ENCODE measurements around the gene GPR82. TPM values are rescaled to one million over a fixed set of nuclear protein-coding genes. Genes with fewer than 3 reads are reported as not detected.

The GPR82 gene
- total RNA-seq, 2 donors from 2014 or later = 0.52 TPM; not detected in 1

- H3K27me3 ChIP-seq = no peaks in the 10 kb centered on the region
- H3K9me3 ChIP-seq = no peaks in the 10 kb centered on the region
- ATAC-seq (no peak), DNase-seq (no peak)
- no peak overlapping the region for H3K27ac ChIP-seq
- H3K36me3 ChIP-seq (replicated peaks in 1 of 2; ENCODE audit: insufficient read depth in 1 of 2, low read depth in 2 of 2) = no peaks in the 10 kb centered on the region
- TF ChIP-seq CTCF (IDR thresholded peaks at IDR 0.05) (no peak), POLR2A (IDR thresholded peaks at IDR 0.05) (no peak)
- intact Hi-C loops (cut with DNase I) = no loop called here
- WGBS, 2 donors = 69 to 77% methylated on average over 3 of the region's 3 CpGs
- no peaks in the 10 kb centered on the region for H3K4me1 ChIP-seq
- H3K4me3 ChIP-seq = no peak overlapping the region
Measured at GRCh38 chrX:41722816-41723618, 964 bp upstream of the GPR82 start.

- WGBS, 2 donors = 86 to 89% methylated on average over 3 of the region's 3 CpGs
- Histone ChIP-seq H3K36me3 (replicated peaks in 1 of 2; ENCODE audit: insufficient read depth in 1 of 2, low read depth in 2 of 2) (no peaks in the 10 kb centered on the region), H3K4me1 (no peaks in the 10 kb centered on the region), H3K27me3 (no peaks in the 10 kb centered on the region), H3K4me3 (no peak overlapping the region), H3K9me3 (no peaks in the 10 kb centered on the region), H3K27ac (no peak overlapping the region)
- DNase-seq = no peak
- no peak for ATAC-seq
- no peak for TF ChIP-seq CTCF (IDR thresholded peaks at IDR 0.05)
- TF ChIP-seq POLR2A (IDR thresholded peaks at IDR 0.05) = no peak
- intact Hi-C loops (cut with DNase I) = no loop called here
Measured at GRCh38 chrX:41728125-41728524, 4.1 kb downstream of the GPR82 start.

- H3K9me3 ChIP-seq = no peaks in the 10 kb centered on the region
- no peak overlapping the region for H3K4me3 ChIP-seq
- H3K4me1 ChIP-seq = no peaks in the 10 kb centered on the region
- H3K27me3 ChIP-seq = no peaks in the 10 kb centered on the region
- H3K27ac ChIP-seq = no peak overlapping the region
- H3K36me3 ChIP-seq (replicated peaks in 1 of 2; ENCODE audit: insufficient read depth in 1 of 2, low read depth in 2 of 2) = no peaks in the 10 kb centered on the region
- TF ChIP-seq POLR2A (IDR thresholded peaks at IDR 0.05) (no peak), CTCF (IDR thresholded peaks at IDR 0.05) (no peak)
- 63 to 80% methylated on average over 2 of the region's 2 CpGs for WGBS, 2 donors
- DNase-seq (no peak), ATAC-seq (no peak)
- intact Hi-C loops (cut with DNase I) = no loop called here
Measured at GRCh38 chrX:41730081-41730480, 6.1 kb downstream of the GPR82 start.

- intact Hi-C loops (cut with DNase I) = no loop called here
Measured at GRCh38 chrX:41732260-41732659, 8.3 kb downstream of the GPR82 start.

More at GRCh38 chrX:41732260-41732659, 8.3 kb downstream of the GPR82 start:
- H3K27ac ChIP-seq = no peak overlapping the region
- WGBS, 2 donors = 92 to 100% methylated on average over 2 of the region's 2 CpGs
- H3K27me3 ChIP-seq = no peaks in the 10 kb centered on the region
- DNase-seq (no peak), ATAC-seq (no peak)
- no peaks in the 10 kb centered on the region for H3K4me1 ChIP-seq
- no peak overlapping the region for H3K4me3 ChIP-seq
- TF ChIP-seq CTCF (IDR thresholded peaks at IDR 0.05) (no peak), POLR2A (IDR thresholded peaks at IDR 0.05) (no peak)
- H3K9me3 ChIP-seq = no peaks in the 10 kb centered on the region
- no peaks in the 10 kb centered on the region for H3K36me3 ChIP-seq (replicated peaks in 1 of 2; ENCODE audit: insufficient read depth in 1 of 2, low read depth in 2 of 2)

Measured in body of pancreas (tissue), 4 donors.